ENCODE results near the gene FOXJ3. TPM values are rescaled to one million over a fixed set of nuclear protein-coding genes. Genes with fewer than 3 reads are reported as not detected.

The FOXJ3 gene
- total and polyA plus RNA-seq, 2 experiments from 2014 or later, result 16.3 to 23.6 TPM

GRCh38 chr1:42171679-42172266, 163.3 kb downstream of the FOXJ3 start:
- Histone ChIP-seq H3K9me2 (ENCODE audit: insufficient read depth) (no peaks in the 10 kb centered on the region), H3K36me3 (ENCODE audit: low read depth) (no peaks in the 10 kb centered on the region), H4K20me1 (ENCODE audit: insufficient read depth) (no peaks in the 10 kb centered on the region), H3K4me1 (ENCODE audit: insufficient read depth) (peaks cover 15% of the 10 kb centered on the region), H3K4me3 (no peak overlapping the region), H3K4me2 (ENCODE audit: unreplicated experiment) (no peak overlapping the region), H3K9me3 (ENCODE audit: low read depth) (no peaks in the 10 kb centered on the region), H3K79me2 (ENCODE audit: insufficient read depth) (no peaks in the 10 kb centered on the region), H3K27me3 (replicated peaks; ENCODE audit: insufficient read depth) (no peaks in the 10 kb centered on the region), H3K27ac (no peak overlapping the region), H2AFZ (no peak overlapping the region), H3K9ac (no peak overlapping the region), H3F3A (ENCODE audit: insufficient read depth) (peaks cover 20% of the 10 kb centered on the region)
- in situ Hi-C loops (cut with MboI), result no loop called here
- TF ChIP-seq EZH2 (IDR thresholded peaks at IDR 0.05; ENCODE audit: insufficient read depth, poor library complexity, severe bottlenecking) (no peak), EZH2phosphoT487 (IDR thresholded peaks at IDR 0.05; ENCODE audit: insufficient read depth, low read depth) (no peak)
- DNase-seq, result no peak
- WGBS, 2 experiments (ENCODE audit: low coverage in 1 of 2, low lambda C conversion rate in 2 of 2, missing lambda C conversion rate in 2 of 2), result 58 to 72% methylated on average over 6 of the region's 6 CpGs

- in situ Hi-C loops (cut with MboI), result no loop called here
- H2AFZ ChIP-seq, result no peak overlapping the region
- DNase-seq, result no peak
These were observed 164.0 kb downstream of the FOXJ3 start for GRCh38 chr1:42170779-42171621.

GRCh38 chr1:42168763-42169162, 166.3 kb downstream of the FOXJ3 start:
- H3K79me2 ChIP-seq (ENCODE audit: insufficient read depth), result no peaks in the 10 kb centered on the region
- no peak for DNase-seq
- in situ Hi-C loops (cut with MboI), result no loop called here
- no peaks in the 10 kb centered on the region for H4K20me1 ChIP-seq (ENCODE audit: insufficient read depth)
- no peaks in the 10 kb centered on the region for H3K36me3 ChIP-seq (ENCODE audit: low read depth)
- no peaks in the 10 kb centered on the region for H3K27me3 ChIP-seq (replicated peaks; ENCODE audit: insufficient read depth)
- peaks cover 4% of the 10 kb centered on the region; the same call in 1 of the 2 replicates for H3F3A ChIP-seq (ENCODE audit: insufficient read depth)
- H2AFZ ChIP-seq, result no peak overlapping the region
- no peak for TF ChIP-seq EZH2phosphoT487 (IDR thresholded peaks at IDR 0.05; ENCODE audit: insufficient read depth, low read depth)
- no peak for TF ChIP-seq EZH2 (IDR thresholded peaks at IDR 0.05; ENCODE audit: insufficient read depth, poor library complexity, severe bottlenecking)
- H3K9ac ChIP-seq, result no peak overlapping the region
- peaks cover 4% of the 10 kb centered on the region for H3K4me1 ChIP-seq (ENCODE audit: insufficient read depth)
- no peaks in the 10 kb centered on the region for H3K9me2 ChIP-seq (ENCODE audit: insufficient read depth)
- H3K27ac ChIP-seq, result no peak overlapping the region
- no peaks in the 10 kb centered on the region for H3K9me3 ChIP-seq (ENCODE audit: low read depth)
- WGBS, 2 experiments (ENCODE audit: low coverage in 1 of 2, low lambda C conversion rate in 2 of 2, missing lambda C conversion rate in 2 of 2), result 79 to 85% methylated on average over 3 of the region's 3 CpGs
- H3K4me3 ChIP-seq, result no peak overlapping the region
- no peak overlapping the region for H3K4me2 ChIP-seq (ENCODE audit: unreplicated experiment)

More at GRCh38 chr1:42170779-42171621, 164.0 kb downstream of the FOXJ3 start:
- 68 to 77% methylated on average over 16 to 17 of the region's 17 CpGs for WGBS, 2 experiments (ENCODE audit: low coverage in 1 of 2, low lambda C conversion rate in 2 of 2, missing lambda C conversion rate in 2 of 2)
- H4K20me1 ChIP-seq (ENCODE audit: insufficient read depth), result no peaks in the 10 kb centered on the region
- no peaks in the 10 kb centered on the region for H3K36me3 ChIP-seq (ENCODE audit: low read depth)
- no peaks in the 10 kb centered on the region for H3K9me3 ChIP-seq (ENCODE audit: low read depth)
- peaks cover 15% of the 10 kb centered on the region for H3K4me1 ChIP-seq (ENCODE audit: insufficient read depth)
- no peaks in the 10 kb centered on the region for H3K9me2 ChIP-seq (ENCODE audit: insufficient read depth)
- H3F3A ChIP-seq (ENCODE audit: insufficient read depth), result peaks cover 20% of the 10 kb centered on the region
- TF ChIP-seq EZH2phosphoT487 (IDR thresholded peaks at IDR 0.05; ENCODE audit: insufficient read depth, low read depth) (no peak), EZH2 (IDR thresholded peaks at IDR 0.05; ENCODE audit: insufficient read depth, poor library complexity, severe bottlenecking) (no peak)
- H3K9ac ChIP-seq, result no peak overlapping the region
- H3K79me2 ChIP-seq (ENCODE audit: insufficient read depth), result no peaks in the 10 kb centered on the region
- H3K4me2 ChIP-seq (ENCODE audit: unreplicated experiment), result no peak overlapping the region
- no peak overlapping the region for H3K4me3 ChIP-seq
- H3K27ac ChIP-seq, result no peak overlapping the region
- no peaks in the 10 kb centered on the region for H3K27me3 ChIP-seq (replicated peaks; ENCODE audit: insufficient read depth)

GRCh38 chr1:42168391-42168670, 166.7 kb downstream of the FOXJ3 start:
- H3K27ac ChIP-seq, result no peak overlapping the region
- in situ Hi-C loops (cut with MboI), result no loop called here
- H3K36me3 ChIP-seq (ENCODE audit: low read depth), result no peaks in the 10 kb centered on the region
- H3K79me2 ChIP-seq (ENCODE audit: insufficient read depth), result no peaks in the 10 kb centered on the region
- TF ChIP-seq EZH2 (IDR thresholded peaks at IDR 0.05; ENCODE audit: insufficient read depth, poor library complexity, severe bottlenecking) (no peak), EZH2phosphoT487 (IDR thresholded peaks at IDR 0.05; ENCODE audit: insufficient read depth, low read depth) (no peak)
- 100% methylated on average over 1 of the region's 1 CpG for WGBS, 2 experiments (ENCODE audit: low coverage in 1 of 2, low lambda C conversion rate in 2 of 2, missing lambda C conversion rate in 2 of 2)
- H4K20me1 ChIP-seq (ENCODE audit: insufficient read depth), result no peaks in the 10 kb centered on the region
- no peak overlapping the region for H2AFZ ChIP-seq
- no peak for DNase-seq
- H3F3A ChIP-seq (ENCODE audit: insufficient read depth), result no peaks in the 10 kb centered on the region
- H3K4me1 ChIP-seq (ENCODE audit: insufficient read depth), result no peaks in the 10 kb centered on the region
- H3K27me3 ChIP-seq (replicated peaks; ENCODE audit: insufficient read depth), result no peaks in the 10 kb centered on the region
- no peak overlapping the region for H3K4me2 ChIP-seq (ENCODE audit: unreplicated experiment)
- no peaks in the 10 kb centered on the region for H3K9me2 ChIP-seq (ENCODE audit: insufficient read depth)
- no peaks in the 10 kb centered on the region for H3K9me3 ChIP-seq (ENCODE audit: low read depth)
- no peak overlapping the region for H3K9ac ChIP-seq
- H3K4me3 ChIP-seq, result no peak overlapping the region

Measured in GM23248 (cell line).